ENCODE results near the gene CSGALNACT2. TPM values are rescaled to one million over a fixed set of nuclear protein-coding genes. Genes with fewer than 3 reads are reported as not detected.

CSGALNACT2 gene
- total RNA-seq, 2 experiments from 2014 or later, result 13.2 to 33.6 TPM

DNA sequence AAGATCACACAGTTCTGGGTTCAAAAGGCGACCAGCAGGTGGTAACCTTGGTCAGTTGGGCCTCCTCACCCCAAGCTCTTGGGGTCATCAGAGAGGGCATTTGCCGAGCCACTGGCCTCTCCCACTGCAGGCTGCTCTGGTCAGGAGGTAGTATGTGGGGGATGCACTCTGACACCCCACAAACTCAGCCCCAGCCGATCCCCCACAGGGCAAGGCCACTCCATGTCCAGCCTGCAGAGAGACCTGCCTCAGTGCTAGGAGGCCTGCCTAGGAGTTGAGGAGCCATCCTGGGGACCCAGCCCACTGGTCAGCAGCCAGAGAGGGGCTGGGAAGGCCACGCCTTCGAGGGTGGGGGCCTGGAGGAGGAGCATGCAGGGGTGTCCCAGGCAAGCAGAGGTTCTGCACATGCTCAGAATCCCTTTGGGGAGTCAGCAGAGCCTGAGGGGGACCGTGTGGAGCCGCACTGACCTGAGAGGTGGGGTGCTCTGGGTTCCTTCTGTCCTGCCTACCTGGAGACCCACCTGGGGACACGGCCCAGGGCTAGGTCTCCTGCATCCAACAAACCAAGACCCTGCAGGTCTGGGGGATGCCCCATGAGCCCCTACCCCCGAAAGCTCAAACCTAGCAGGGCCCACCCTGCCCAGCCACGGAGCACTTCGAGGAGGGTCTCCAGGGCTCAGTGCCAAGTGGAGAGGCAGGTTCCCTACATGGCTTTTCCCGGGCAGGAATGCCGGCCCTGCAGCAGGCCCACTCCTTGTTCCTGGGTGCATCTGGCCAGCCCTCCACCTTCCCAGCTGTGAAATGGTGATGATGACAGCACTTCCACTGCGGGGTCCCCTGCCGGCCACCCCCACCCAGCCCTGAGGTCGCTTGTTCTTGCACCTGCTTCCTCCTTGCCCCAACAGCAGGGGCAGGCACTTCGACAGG, 70.2 kb downstream of the CSGALNACT2 start:
- H3K36me3 ChIP-seq (ENCODE audit: insufficient read depth, low read length), result no peaks in the 10 kb centered on the region
- peaks cover 8% of the 10 kb centered on the region for H3K4me1 ChIP-seq (ENCODE audit: insufficient read depth, low read length, poor library complexity, severe bottlenecking)
- no peak overlapping the region for H3K27ac ChIP-seq (ENCODE audit: low read depth, low read length, poor library complexity, severe bottlenecking)
- H3K79me2 ChIP-seq (ENCODE audit: insufficient read depth, low read depth, low read length), result no peaks in the 10 kb centered on the region
- CTCF ChIA-PET (ENCODE audit: unreplicated experiment), result no interaction called here
- TF ChIP-seq, protein P1, sequence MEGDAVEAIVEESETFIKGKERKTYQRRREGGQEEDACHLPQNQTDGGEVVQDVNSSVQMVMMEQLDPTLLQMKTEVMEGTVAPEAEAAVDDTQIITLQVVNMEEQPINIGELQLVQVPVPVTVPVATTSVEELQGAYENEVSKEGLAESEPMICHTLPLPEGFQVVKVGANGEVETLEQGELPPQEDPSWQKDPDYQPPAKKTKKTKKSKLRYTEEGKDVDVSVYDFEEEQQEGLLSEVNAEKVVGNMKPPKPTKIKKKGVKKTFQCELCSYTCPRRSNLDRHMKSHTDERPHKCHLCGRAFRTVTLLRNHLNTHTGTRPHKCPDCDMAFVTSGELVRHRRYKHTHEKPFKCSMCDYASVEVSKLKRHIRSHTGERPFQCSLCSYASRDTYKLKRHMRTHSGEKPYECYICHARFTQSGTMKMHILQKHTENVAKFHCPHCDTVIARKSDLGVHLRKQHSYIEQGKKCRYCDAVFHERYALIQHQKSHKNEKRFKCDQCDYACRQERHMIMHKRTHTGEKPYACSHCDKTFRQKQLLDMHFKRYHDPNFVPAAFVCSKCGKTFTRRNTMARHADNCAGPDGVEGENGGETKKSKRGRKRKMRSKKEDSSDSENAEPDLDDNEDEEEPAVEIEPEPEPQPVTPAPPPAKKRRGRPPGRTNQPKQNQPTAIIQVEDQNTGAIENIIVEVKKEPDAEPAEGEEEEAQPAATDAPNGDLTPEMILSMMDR (conservative IDR thresholded peaks at IDR 0.05; ENCODE audit: low read length), result no peak
- no peak for TF ChIP-seq EZH2phosphoT487 (IDR thresholded peaks at IDR 0.05; ENCODE audit: borderline replicate concordance, low read depth, low read length)
- no peak overlapping the region for H3K4me2 ChIP-seq (ENCODE audit: low read length)
- no peak overlapping the region for H3K4me3 ChIP-seq (ENCODE audit: low read depth, low read length, poor library complexity, severe bottlenecking)
- H3K9me3 ChIP-seq (ENCODE audit: low read length), result no peaks in the 10 kb centered on the region
- BruUV-seq (replicated peaks), result no TSS peak
- H2AFZ ChIP-seq (ENCODE audit: low read length), result no peak overlapping the region
- POLR2A ChIA-PET, result no interaction called here
- no peaks in the 10 kb centered on the region for H4K20me1 ChIP-seq (ENCODE audit: insufficient read depth, low read length)
- intact Hi-C loops (cut with micrococcal nuclease; ENCODE audit: unreplicated experiment), result no loop called here
- no peaks in the 10 kb centered on the region for H3K9me2 ChIP-seq (ENCODE audit: insufficient read depth, low read length)
- DNase-seq (ENCODE audit: low spot score), result no peak

DNA sequence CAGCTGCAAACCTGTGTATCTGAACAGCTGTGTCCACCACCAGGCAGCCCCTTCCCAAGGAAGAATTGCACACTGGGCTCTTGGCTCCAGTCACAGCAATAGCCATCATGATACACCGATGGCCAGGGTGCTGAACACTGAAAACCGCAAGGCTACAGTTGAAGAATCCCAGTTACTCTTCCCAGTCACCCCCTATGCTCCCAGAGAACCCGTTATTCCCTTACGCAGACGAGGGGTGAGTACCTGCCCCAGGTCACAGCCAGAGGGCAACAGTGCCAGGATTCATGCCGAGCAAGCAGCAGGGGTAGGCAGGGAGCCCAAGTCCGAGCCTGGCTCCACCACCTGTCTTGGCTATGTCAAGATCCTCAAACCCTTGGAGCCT, 70.8 kb downstream of the CSGALNACT2 start:
- H3K9me3 ChIP-seq (ENCODE audit: low read length), result no peaks in the 10 kb centered on the region
- H3K27ac ChIP-seq (ENCODE audit: low read depth, low read length, poor library complexity, severe bottlenecking), result no peak overlapping the region
- no peaks in the 10 kb centered on the region for H3K36me3 ChIP-seq (ENCODE audit: insufficient read depth, low read length)
- peaks cover 8% of the 10 kb centered on the region for H3K4me1 ChIP-seq (ENCODE audit: insufficient read depth, low read length, poor library complexity, severe bottlenecking)
- POLR2A ChIA-PET, result interaction anchor here (1.2 kb wide), 1 partner anchor 44 kb away, joined by 3 read pairs; no protein-coding TSS in a partner anchor
- intact Hi-C loops (cut with micrococcal nuclease; ENCODE audit: unreplicated experiment), result no loop called here
- no peaks in the 10 kb centered on the region for H3K79me2 ChIP-seq (ENCODE audit: insufficient read depth, low read depth, low read length)
- H3K4me3 ChIP-seq (ENCODE audit: low read depth, low read length, poor library complexity, severe bottlenecking), result no peak overlapping the region
- no peak overlapping the region for H2AFZ ChIP-seq (ENCODE audit: low read length)
- no peak overlapping the region for H3K4me2 ChIP-seq (ENCODE audit: low read length)
- CTCF ChIA-PET (ENCODE audit: unreplicated experiment), result no interaction called here
- no peaks in the 10 kb centered on the region for H4K20me1 ChIP-seq (ENCODE audit: insufficient read depth, low read length)
- DNase-seq (ENCODE audit: low spot score), result no peak
- no TSS peak for BruUV-seq (replicated peaks)
- no peaks in the 10 kb centered on the region for H3K9me2 ChIP-seq (ENCODE audit: insufficient read depth, low read length)
- TF ChIP-seq EZH2phosphoT487 (IDR thresholded peaks at IDR 0.05; ENCODE audit: borderline replicate concordance, low read depth, low read length), result no peak
- TF ChIP-seq, protein P1 (conservative IDR thresholded peaks at IDR 0.05; ENCODE audit: low read length), result no peak

DNA sequence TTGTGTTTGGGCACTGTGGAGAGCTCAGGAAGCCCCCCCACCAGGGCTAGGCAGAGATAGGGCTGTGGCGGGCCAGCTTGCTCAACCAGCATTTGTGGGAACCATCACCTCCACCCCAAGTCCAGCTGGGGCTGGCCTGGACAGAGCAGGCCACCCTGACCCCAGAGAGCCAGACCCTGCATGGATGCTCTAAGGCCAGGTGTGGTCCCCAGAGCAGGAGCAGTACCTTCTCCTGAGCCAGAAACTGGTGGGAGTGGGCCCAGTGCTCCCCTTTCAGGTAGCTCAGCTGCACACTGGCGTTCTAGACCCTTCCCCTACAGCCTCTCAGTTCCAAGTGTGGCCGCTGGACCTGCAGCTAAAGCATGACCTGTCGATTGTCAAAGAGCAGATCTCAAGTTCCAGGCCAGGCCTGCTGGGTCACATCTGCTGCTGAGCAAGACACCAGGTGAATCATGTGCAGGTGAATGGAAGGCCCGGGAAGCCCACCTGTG, 71.5 kb downstream of the CSGALNACT2 start:
- H2AFZ ChIP-seq (ENCODE audit: low read length), result no peak overlapping the region
- H4K20me1 ChIP-seq (ENCODE audit: insufficient read depth, low read length), result no peaks in the 10 kb centered on the region
- POLR2A ChIA-PET, result interaction anchor here (1.2 kb wide), 1 partner anchor 43 kb away, joined by 3 read pairs; no protein-coding TSS in a partner anchor
- H3K4me1 ChIP-seq (ENCODE audit: insufficient read depth, low read length, poor library complexity, severe bottlenecking), result peaks cover 7% of the 10 kb centered on the region
- no peak overlapping the region for H3K4me3 ChIP-seq (ENCODE audit: low read depth, low read length, poor library complexity, severe bottlenecking)
- CTCF ChIA-PET (ENCODE audit: unreplicated experiment), result no interaction called here
- BruUV-seq (replicated peaks), result no TSS peak
- H3K9me3 ChIP-seq (ENCODE audit: low read length), result no peaks in the 10 kb centered on the region
- intact Hi-C loops (cut with micrococcal nuclease; ENCODE audit: unreplicated experiment), result no loop called here
- no peaks in the 10 kb centered on the region for H3K36me3 ChIP-seq (ENCODE audit: insufficient read depth, low read length)
- H3K27ac ChIP-seq (ENCODE audit: low read depth, low read length, poor library complexity, severe bottlenecking), result no peak overlapping the region
- no peak for TF ChIP-seq EZH2phosphoT487 (IDR thresholded peaks at IDR 0.05; ENCODE audit: borderline replicate concordance, low read depth, low read length)
- TF ChIP-seq, protein P1 (conservative IDR thresholded peaks at IDR 0.05; ENCODE audit: low read length), result no peak
- no peak overlapping the region for H3K4me2 ChIP-seq (ENCODE audit: low read length)
- DNase-seq (ENCODE audit: low spot score), result no peak
- no peaks in the 10 kb centered on the region for H3K79me2 ChIP-seq (ENCODE audit: insufficient read depth, low read depth, low read length)
- H3K9me2 ChIP-seq (ENCODE audit: insufficient read depth, low read length), result no peaks in the 10 kb centered on the region
